Pulmonary artery endothelial cell (primary cell): Measurements from ENCODE around the gene NKAIN4. TPM values are rescaled to one million over a fixed set of nuclear protein-coding genes. Genes with fewer than 3 reads are reported as not detected.
"Not testable (repeated sequence)": the region's sequence is repeated elsewhere in the genome, so short reads cannot be mapped to it uniquely, and the experiment has no call there.

Source experiments
- DNase-seq: peaks from one replicate; pipeline ENCODE4 v3.0.0-alpha.2; 2011; ENCODE audit warnings: low read depth, low spot score
- total RNA-seq: library from RNA; depleted of rRNA; stranded (reverse); fragments of >200 nt; gene quantifications from 2 replicates; pipeline ENCODE4 v1.2.3, GENCODE V29; 2014

NKAIN4 gene
- total RNA-seq, 1 donor from 2014 or later, result not detected

- DNase-seq, result no peak
Observed at GRCh38 chr20:63238514-63239125, 15.6 kb downstream of the NKAIN4 start.

- no peak for DNase-seq
Observed at GRCh38 chr20:63238031-63238430, 16.2 kb downstream of the NKAIN4 start.

DNA sequence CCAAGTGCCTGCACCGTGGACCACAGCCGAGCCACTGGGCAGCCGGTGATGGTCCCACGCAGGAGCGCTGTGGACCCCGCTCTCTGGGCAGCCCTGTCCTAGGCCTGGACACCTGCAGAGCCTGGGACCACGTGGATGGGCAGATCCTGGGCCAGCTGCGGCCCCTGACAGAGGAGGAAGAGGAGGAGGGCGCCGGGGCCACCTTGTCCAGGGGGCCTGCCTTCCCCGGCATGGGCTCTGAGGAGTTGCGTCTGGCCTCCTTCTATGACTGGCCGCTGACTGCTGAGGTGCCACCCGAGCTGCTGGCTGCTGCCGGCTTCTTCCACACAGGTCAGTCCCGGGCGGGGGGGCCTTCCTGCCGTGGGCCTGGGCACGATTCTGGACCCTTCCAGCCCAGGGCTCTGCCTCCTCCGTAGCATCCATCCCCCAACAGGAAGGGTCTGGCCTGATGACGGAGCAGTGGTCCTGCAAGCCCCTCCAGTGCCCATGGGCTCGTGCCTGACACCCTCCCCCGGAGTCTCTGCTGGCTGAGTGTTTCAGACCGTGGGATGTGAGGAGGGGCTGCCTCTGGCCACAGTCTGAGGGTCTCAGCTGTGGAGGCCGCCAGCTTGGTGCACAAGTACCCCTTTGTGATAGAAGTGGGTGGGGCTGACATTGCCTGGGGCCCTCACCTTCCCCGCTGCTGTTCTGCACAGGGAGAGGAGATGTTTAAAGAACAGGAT lies 18.0 kb downstream of the NKAIN4 start:
- DNase-seq, result no peak

GRCh38 chr20:63235399-63235983 lies 18.8 kb downstream of the NKAIN4 start, which contains the start of gene BIRC7:
Gene BIRC7 (plus strand): TSS chr20:63235905. CDS start chr20:63236097, 192 bp downstream.
- DNase-seq, result no peak

- DNase-seq, result no peak
Observed at GRCh38 chr20:63234693-63235398, 19.4 kb downstream of the NKAIN4 start.

GRCh38 chr20:63233924-63234323 lies 20.3 kb downstream of the NKAIN4 start:
- no peak for DNase-seq

DNA sequence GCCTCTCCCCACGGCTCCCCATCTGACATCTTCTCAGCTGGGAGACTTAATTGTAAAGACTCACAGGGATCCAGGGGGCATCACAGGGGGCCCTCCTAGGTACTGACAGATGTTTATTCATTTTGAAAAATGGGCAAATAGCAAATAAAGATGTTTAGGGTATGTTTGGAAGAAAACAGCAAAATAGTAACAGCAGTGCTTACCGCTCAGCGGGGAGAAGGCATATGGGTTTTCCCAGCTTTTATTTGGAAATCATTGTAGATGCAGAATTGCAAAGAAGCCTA lies 21.3 kb downstream of the NKAIN4 start:
- no peak for DNase-seq

GRCh38 chr20:63232235-63233060 lies 21.8 kb downstream of the NKAIN4 start:
- DNase-seq, result no peak

GRCh38 chr20:63230800-63231268 lies 23.4 kb downstream of the NKAIN4 start:
- peak; percentile 8 for DNase-seq

DNA sequence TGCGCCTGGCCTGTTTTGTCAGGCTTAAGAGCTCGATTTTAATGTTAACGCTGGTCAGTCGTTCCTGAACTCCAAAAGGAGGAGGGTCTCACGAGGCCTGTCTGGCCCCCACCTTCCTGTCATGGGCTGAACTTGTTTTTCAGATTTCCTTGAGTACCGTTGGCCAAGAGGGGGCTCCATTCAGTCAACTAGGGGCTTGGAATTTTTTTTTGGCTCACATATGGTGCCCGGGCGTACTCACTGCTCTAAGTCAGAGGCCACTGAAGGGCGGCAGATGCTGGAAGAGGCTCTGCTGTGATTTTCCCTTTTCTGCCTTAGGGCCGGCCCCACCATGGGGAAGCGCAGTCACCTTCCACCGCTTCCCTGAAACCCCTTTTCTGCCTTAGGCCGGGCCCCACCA lies 25.5 kb downstream of the NKAIN4 start:
- no peak for DNase-seq

DNA sequence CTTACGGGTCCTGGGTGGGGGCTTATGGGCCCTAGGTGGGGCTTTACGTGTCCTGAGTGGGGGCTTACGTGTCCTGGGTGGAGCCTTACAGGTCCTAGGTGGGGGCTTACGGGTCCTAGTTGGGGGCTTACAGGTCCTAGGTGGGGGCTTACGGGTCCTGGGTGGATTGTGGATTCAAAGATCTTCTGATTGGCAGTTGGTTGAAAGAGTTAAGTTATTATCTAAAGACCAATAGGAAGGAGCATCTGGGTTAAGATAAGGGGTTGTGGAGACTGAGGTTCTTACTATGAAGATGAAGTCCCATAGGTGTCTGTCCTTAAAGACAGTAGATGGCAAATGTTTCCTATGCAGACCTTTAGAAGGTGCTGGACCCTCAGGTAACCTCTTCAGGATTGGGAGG lies 27.0 kb downstream of the NKAIN4 start:
- DNase-seq, result no peak

DNA sequence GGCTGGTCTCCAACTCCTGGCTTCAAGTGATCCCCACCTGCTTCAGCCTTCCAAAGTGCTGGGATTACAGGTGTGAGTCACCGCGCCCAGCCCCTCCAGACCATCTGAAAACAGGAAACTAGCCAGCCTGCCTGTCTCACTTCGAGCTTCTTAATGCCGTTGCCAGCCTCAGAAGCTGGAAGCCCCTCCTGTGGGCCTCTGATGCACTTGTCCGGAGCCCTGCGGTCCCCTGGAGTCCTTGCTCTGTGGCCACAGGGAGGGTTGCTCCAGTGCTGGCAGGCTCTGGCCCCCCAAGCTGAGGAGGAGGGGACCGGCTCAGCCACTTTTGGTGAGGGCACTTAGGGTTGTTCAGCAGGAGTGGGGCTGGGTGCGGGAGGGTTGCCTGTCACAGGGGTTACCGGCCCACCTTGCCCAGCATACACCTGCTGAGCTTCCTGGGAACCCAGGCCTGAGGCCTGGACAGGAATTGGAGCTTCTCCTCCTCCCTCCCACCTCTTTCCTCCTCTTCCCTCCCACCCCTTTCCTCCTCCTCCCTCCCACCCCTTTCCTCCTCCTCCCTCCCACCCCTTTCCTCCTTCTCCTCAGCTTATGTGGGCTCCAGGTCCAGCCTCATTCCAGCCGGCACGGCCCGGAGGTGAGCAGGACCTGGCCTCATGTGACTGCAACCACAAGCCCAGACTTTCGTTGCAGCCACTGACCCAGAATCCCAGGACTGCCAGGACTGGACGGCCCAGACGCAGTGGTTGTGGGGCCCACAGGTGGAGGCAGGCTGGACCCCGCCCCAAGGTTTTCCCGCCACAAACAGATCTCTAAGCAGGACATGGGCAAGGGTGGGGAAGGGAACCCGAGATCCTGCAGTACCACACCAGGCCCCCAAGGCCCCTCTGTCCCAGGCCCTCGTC lies 28.0 kb downstream of the NKAIN4 start:
- DNase-seq, result no peak

- no peak for DNase-seq
Observed at GRCh38 chr20:63225082-63225454, 29.2 kb downstream of the NKAIN4 start.

DNA sequence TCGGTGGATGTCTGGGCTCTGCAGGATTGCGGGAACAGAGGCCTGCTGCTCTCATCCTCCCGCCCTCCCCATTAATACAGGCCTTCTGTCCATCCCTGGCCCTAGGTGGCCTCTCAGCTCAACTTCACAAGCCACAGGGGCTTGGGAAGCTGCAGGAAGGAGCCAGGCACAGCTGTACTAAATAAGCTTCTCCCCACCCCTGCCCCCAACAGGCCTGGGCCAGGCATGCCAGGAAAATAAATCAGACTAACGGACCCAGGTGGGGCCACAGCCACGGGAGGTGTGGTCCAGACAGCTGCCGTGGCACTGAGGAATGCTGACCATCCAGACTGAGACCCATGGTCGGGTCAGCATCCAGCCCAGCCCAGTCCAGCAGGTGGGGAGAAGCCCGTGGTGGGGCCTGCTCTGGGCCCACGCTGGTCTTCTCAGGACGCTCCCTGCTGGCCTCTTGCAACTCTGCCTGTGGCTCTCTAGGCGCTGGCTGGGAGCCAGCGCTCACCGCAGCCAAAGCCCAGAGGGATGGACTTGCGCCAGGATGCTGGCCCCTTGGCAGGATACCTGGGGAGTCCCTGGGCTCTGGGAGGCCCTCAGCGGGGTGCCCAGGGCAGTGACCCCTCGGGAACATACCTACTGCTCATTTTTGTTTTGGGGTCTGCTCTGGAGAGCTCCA lies 29.7 kb downstream of the NKAIN4 start:
- no peak for DNase-seq

- DNase-seq, result no peak
Observed at GRCh38 chr20:63223826-63224207, 30.4 kb downstream of the NKAIN4 start.

DNA sequence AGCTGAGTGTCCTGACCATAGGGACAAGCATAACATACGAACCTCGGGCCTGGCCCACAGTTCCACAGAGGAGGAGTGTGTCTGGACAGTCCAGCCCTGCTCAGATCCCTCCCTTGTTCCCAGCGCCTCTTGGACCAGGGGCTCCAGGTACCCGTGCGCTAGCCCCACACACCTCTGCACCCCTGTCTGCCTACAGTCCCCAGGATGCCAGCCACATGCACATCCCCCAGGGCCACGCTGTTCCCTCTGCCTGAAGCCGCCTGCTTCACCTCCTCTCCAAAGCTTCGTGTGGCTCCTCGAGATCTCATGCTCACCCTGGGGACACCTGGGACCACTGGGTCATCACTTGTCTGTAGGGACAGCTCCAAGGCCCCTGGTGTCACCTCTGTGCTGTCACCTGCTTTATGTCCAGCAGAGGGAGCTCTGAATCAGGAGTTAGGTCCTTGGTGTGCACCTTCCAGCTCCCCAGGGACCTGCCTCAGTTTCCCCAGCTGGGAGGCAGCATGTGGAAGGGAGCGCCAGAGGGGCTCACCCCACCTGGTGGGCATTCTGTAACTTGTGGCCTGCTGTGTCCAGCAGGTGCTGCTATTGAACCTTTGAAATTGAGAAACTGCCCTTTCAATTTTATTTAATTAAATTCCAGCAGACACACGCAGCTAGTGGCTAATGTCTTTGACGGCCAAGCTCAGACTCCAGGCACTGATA lies 31.0 kb downstream of the NKAIN4 start:
- no peak for DNase-seq

DNA sequence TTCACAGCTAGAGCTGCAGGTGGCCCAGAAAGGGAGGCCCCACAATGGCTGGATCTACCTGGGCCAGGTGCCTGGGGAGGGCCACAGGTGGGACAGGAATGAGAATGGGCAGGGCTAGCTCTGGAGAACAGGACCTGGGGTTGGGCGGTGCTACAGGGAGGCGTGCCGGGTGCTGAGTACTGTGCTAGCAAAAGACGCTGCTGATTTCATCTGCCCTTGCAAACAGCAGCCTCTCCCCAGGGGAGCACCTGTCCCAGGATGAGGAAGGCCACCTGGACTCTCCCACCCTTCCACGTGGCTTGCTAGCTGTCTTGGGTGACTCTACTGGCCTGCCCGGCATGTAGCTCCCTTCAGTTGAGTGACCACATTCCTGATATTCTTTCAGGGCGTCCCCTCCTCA lies 31.7 kb downstream of the NKAIN4 start:
- DNase-seq, result no peak

DNA sequence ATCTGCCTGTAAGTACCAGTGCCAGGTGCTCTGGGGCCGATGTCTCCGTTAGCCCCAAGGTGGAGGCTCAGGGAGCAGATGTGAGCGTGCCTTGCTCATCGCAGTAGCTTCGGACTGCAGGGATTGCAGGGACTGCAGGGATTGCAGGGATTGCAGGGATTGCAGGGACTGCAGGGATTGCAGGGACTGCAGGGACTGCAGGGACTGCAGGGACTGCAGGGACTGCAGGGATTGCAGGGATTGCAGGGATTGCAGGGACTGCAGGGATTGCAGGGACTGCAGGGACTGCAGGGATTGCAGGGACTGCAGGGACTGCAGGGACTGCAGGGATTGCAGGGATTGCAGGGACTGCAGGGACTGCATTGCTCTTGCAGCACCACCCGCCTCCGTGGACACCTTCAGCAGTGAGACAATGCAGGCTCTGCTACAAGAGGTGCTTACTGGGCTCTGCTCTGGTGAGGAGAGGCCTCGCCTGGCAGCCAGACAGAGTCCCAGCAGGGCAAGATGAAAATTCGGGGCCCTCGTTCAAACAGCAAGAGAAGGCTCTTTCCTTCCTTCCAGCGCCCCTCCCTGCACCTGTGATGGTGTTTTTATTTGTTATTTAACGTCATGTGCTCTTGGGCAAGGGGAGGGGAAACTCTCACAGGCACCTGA lies 32.7 kb downstream of the NKAIN4 start:
- not testable (repeated sequence) for DNase-seq
